Gastroesophageal sphincter (tissue), 4 donors: Measurements from ENCODE around the gene IFT88. TPM values are rescaled to one million over a fixed set of nuclear protein-coding genes. Genes with fewer than 3 reads are reported as not detected.

ENCODE experiments used
- ATAC-seq: fragments of 150-250 bp; one replicate; pipeline ENCODE4 v1.9.1; 2016; ENCODE audit warnings: mild to moderate bottlenecking, moderate library complexity
- H3K27ac ChIP-seq, 4 donors: fragments of 200-600 bp; sonication (generic) in 3 of 4; 1 replicate in 3 of 4; 2 replicates in 1 of 4; pipeline ENCODE4 v1.5.1; 2016 to 2019
- H3K27me3 ChIP-seq: fragments of 200-600 bp; sonication (generic); one replicate; pipeline ENCODE4 v1.5.1; 2019
- H3K36me3 ChIP-seq, 2 donors: fragments of 200-600 bp; sonication (generic); one replicate each; pipeline ENCODE4 v1.5.1; 2019; ENCODE audit warnings: control low read depth in 1 of 2
- H3K4me1 ChIP-seq, 3 donors: fragments of 200-600 bp; sonication (generic); 1 replicate in 2 of 3; 2 replicates in 1 of 3; pipeline ENCODE4 v1.5.1; 2016 to 2019; ENCODE audit warnings: control low read depth in 2 of 3
- H3K4me3 ChIP-seq, 2 donors: fragments of 200-600 bp; sonication (generic); one replicate each; pipeline ENCODE4 v1.5.1; 2019; ENCODE audit warnings: mild to moderate bottlenecking in 1 of 2, moderate library complexity in 1 of 2
- H3K9me3 ChIP-seq, 3 donors: fragments of 200-600 bp; sonication (generic); one replicate each; pipeline ENCODE4 v1.5.1; 2017 to 2019; ENCODE audit warnings: control low read depth in 2 of 3
- EP300 ChIP-seq: sonication (generic); formaldehyde crosslinking; IDR thresholded peaks from one replicate; pipeline ENCODE4 v1.6.1; 2017; ENCODE audit warnings: antibody characterized with exemption, mild to moderate bottlenecking
- POLR2A ChIP-seq, 2 donors: fragments of 450-650 bp; IDR thresholded peaks; one replicate each; pipeline ENCODE4 v1.6.1; 2017; ENCODE audit warnings: antibody characterized with exemption in 2 of 2, mild to moderate bottlenecking in 2 of 2, moderate library complexity in 1 of 2
- POLR2AphosphoS5 ChIP-seq: sonication (generic); formaldehyde crosslinking; IDR thresholded peaks from one replicate; pipeline ENCODE4 v1.6.1; 2017; ENCODE audit warnings: antibody characterized with exemption
- WGBS, 2 donors: methylation state at CpG; one replicate each; pipeline ENCODE4 v1.1.5; 2018; ENCODE audit warnings: low coverage in 1 of 2; 5-methylcytosine and 5-hydroxymethylcytosine counted together
- total RNA-seq, 4 donors: library from RNA; depleted of rRNA; stranded (reverse); fragments of >200 nt; gene quantifications; one replicate each; pipeline ENCODE4 v1.1.0, GENCODE V29; 2016
- TF ChIP-seq, protein P1 (sequence below), 4 experiments: fragments of 200-600 bp in 2 of 4; fragments of 450-650 bp in 2 of 4; sonication (generic) in 1 of 4; IDR thresholded peaks; one replicate each; pipeline ENCODE4 v1.5.1; 2017 to 2019; ENCODE audit warnings: antibody characterized with exemption in 4 of 4, mild to moderate bottlenecking in 2 of 4, moderate library complexity in 2 of 4

Gene IFT88
- total RNA-seq, 4 donors from 2014 or later: 9.1 to 21.2 (median 13.2) TPM

DNA sequence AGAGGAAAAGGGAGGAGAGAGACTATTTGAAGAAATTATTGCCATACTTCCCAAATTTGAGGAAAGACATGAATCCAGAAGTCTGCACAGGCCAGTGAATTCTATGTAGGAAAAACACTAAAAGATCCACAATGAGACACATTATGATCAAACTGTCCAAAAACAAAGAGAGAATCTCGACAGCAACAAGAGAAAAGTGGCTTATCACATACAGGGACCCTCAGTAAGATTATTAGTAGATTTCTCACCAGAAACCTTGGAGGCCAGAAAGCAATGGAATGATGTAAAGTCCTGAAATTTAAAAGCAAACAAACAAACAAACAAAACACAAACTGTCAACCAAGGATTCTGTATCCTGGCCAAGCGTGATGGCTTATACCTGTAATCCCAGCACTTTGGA lies 80.8 kb downstream of the IFT88 start:
- Histone ChIP-seq H3K4me1 (no peaks in the 10 kb centered on the region), H3K36me3 (peaks cover 0 to 15% of the 10 kb centered on the region in 2 donors), H3K27ac (no peak overlapping the region), H3K27me3 (no peaks in the 10 kb centered on the region), H3K9me3 (no peaks in the 10 kb centered on the region), H3K4me3 (no peak overlapping the region)
- 86 to 93% methylated on average over 2 of the region's 2 CpGs for WGBS, 2 donors
- no peak for TF ChIP-seq EP300
- TF ChIP-seq POLR2A (IDR thresholded peaks at IDR 0.05): no peak
- no peak for TF ChIP-seq POLR2AphosphoS5
- TF ChIP-seq, protein P1, sequence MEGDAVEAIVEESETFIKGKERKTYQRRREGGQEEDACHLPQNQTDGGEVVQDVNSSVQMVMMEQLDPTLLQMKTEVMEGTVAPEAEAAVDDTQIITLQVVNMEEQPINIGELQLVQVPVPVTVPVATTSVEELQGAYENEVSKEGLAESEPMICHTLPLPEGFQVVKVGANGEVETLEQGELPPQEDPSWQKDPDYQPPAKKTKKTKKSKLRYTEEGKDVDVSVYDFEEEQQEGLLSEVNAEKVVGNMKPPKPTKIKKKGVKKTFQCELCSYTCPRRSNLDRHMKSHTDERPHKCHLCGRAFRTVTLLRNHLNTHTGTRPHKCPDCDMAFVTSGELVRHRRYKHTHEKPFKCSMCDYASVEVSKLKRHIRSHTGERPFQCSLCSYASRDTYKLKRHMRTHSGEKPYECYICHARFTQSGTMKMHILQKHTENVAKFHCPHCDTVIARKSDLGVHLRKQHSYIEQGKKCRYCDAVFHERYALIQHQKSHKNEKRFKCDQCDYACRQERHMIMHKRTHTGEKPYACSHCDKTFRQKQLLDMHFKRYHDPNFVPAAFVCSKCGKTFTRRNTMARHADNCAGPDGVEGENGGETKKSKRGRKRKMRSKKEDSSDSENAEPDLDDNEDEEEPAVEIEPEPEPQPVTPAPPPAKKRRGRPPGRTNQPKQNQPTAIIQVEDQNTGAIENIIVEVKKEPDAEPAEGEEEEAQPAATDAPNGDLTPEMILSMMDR (IDR thresholded peaks at IDR 0.05): no peak
- ATAC-seq: no peak

DNA sequence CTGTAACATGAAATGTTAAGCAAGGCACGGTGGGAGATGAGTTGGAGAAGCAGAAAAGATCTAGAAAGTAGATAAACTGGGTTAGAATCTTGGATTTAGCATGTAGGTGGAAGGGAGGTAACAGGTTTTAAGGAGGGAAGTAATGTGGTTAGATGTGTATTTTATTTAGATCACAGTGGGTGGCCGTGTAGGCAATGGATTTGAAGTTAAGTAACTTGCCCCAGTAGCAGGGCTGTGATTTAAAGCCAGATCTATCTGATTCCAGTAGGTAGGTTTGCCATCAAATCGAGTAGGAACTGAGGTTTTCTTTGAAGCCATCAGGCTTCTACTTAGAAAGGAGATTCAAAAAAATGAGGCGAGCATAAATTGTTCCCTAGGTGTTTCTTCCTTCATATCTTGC lies 86.0 kb downstream of the IFT88 start:
- 67 to 74% methylated on average over 4 of the region's 4 CpGs for WGBS, 2 donors
- ATAC-seq: no peak

GRCh38 chr13:20654156-20654555 lies 87.2 kb downstream of the IFT88 start:
- H3K4me1 ChIP-seq: no peaks in the 10 kb centered on the region
- H3K9me3 ChIP-seq: no peaks in the 10 kb centered on the region
- peaks cover 0 to 36% of the 10 kb centered on the region in 2 donors for H3K36me3 ChIP-seq
- no peaks in the 10 kb centered on the region for H3K27me3 ChIP-seq
- TF ChIP-seq POLR2AphosphoS5: no peak
- TF ChIP-seq EP300: no peak
- TF ChIP-seq POLR2A (IDR thresholded peaks at IDR 0.05): no peak
- TF ChIP-seq, protein P1 (IDR thresholded peaks at IDR 0.05): no peak
- 86 to 88% methylated on average over 1 of the region's 1 CpG for WGBS, 2 donors
- no peak overlapping the region for H3K27ac ChIP-seq
- ATAC-seq: no peak
- H3K4me3 ChIP-seq: no peak overlapping the region

More for the DNA sequence above, 86.0 kb downstream of the IFT88 start:
- Histone ChIP-seq H3K27me3 (no peaks in the 10 kb centered on the region), H3K36me3 (peaks cover 0 to 25% of the 10 kb centered on the region in 2 donors), H3K9me3 (no peaks in the 10 kb centered on the region), H3K4me3 (no peak overlapping the region), H3K4me1 (no peaks in the 10 kb centered on the region), H3K27ac (no peak overlapping the region)
- TF ChIP-seq, protein P1 (IDR thresholded peaks at IDR 0.05): no peak
- TF ChIP-seq EP300: no peak
- TF ChIP-seq POLR2A (IDR thresholded peaks at IDR 0.05): no peak
- TF ChIP-seq POLR2AphosphoS5: no peak

DNA sequence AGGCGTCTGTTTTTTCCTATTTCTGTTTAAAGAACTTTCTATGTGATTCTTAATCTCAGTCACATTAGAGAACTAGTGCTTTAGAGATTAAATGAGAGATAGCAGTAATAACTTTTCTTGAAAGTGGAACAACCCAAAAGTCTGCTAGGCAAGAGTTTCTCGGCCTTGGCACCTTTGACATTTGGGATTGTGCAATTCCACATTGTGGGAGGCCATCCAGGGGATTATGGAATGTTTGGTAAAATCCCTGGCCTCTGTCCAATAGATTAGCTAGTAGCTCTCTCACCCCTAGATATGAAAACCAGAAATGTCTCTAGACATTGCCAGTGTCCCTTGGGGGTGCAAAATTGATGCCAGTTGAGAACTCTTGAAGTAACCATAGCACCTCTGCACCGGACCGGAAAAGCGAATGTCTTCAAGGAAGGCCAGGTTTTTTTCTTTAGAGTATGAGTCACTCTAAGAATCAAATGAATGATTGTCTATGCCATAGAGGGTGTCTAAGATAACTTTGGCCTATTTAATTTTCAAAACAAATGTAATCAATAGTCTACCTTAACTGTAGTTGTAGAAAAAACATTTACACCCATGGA lies 91.6 kb downstream of the IFT88 start:
- Histone ChIP-seq H3K36me3 (peaks cover 0 to 61% of the 10 kb centered on the region in 2 donors), H3K27ac (no peak overlapping the region), H3K4me1 (no peaks in the 10 kb centered on the region), H3K9me3 (no peaks in the 10 kb centered on the region), H3K27me3 (no peaks in the 10 kb centered on the region), H3K4me3 (no peak overlapping the region)
- 76% methylated on average over 2 to 5 of the region's 5 CpGs for WGBS, 2 donors
- TF ChIP-seq POLR2A (IDR thresholded peaks at IDR 0.05) (no peak), POLR2AphosphoS5 (no peak)
- TF ChIP-seq, protein P1 (IDR thresholded peaks at IDR 0.05): no peak
- no peak for ATAC-seq

DNA sequence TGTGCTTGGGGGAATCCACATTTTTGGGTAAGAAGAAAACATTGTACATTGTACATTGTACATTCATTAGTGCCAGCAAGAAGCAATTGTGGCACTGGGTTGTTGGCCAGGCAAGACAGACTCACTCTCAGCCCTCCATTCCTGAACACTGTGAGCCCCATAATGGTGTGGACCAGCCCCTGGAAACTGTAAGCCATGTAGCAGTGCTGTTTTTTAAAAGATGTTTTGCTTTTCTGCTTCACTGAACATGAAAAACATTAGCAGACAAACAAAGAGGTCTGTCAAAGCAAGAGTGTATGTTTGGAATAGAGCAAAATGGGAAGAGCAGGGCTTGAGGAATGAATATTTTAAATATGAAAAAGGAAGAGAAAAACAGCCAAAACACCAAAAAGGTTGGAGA lies 97.4 kb downstream of the IFT88 start:
- peaks cover 0 to 49% of the 10 kb centered on the region in 2 donors for H3K36me3 ChIP-seq
- TF ChIP-seq EP300 (no peak), POLR2A (IDR thresholded peaks at IDR 0.05) (no peak), POLR2AphosphoS5 (no peak)
- TF ChIP-seq, protein P1 (IDR thresholded peaks at IDR 0.05): no peak
- no peaks in the 10 kb centered on the region for H3K9me3 ChIP-seq
- no peaks in the 10 kb centered on the region for H3K4me1 ChIP-seq
- no peak overlapping the region for H3K27ac ChIP-seq
- no peaks in the 10 kb centered on the region for H3K27me3 ChIP-seq
- ATAC-seq: no peak
- no peak overlapping the region for H3K4me3 ChIP-seq
